Measurements from ENCODE around the gene NT5C1B. TPM values are rescaled to one million over a fixed set of nuclear protein-coding genes. Genes with fewer than 3 reads are reported as not detected.

NT5C1B gene
- total RNA-seq (2022; extraction: Qiagen RNA extraction): not detected in 5 replicates

GRCh38 chr2:18589354-18589753, at the start of gene NT5C1B:
NT5C1B (minus strand) TSS chr2:18589569; CDS start chr2:18589468, 101 bp downstream.

GRCh38 chr2:18560031-18560796, 29.2 kb downstream of the NT5C1B start, which contains the start of gene RDH14:
RDH14 (minus strand) TSS chr2:18560653; CDS start chr2:18560572, 81 bp downstream.

Other genes with a start within 250 kb of the NT5C1B start
- gene RDH14, start 28.9 kb downstream of the NT5C1B start, total RNA-seq (2022; extraction: Qiagen RNA extraction): 34.5 to 40.4 TPM (median 39.3 TPM) in 5 replicates

Data from A549 treated with AZD2906 at 1 μM for 4 hours (cell line).